Measurements from ENCODE around the gene BORCS6.

The BORCS6 gene

GRCh38 chr17:8210761-8211458 lies 20.9 kb upstream of the BORCS6 start:
- DNase-seq (ENCODE audit: low spot score) = no peak

- DNase-seq (ENCODE audit: low spot score) = peak; percentile 97
These were observed 20.2 kb upstream of the BORCS6 start, which contains the start of gene AURKB for GRCh38 chr17:8209907-8210760. TSS of gene AURKB (minus strand) at chr17:8210575. CDS start at chr17:8210224, 351 bp downstream.

GRCh38 chr17:8206536-8206935 lies 16.6 kb upstream of the BORCS6 start:
- DNase-seq (ENCODE audit: low spot score) = no peak

- DNase-seq (ENCODE audit: low spot score) = no peak
These were observed 15.0 kb upstream of the BORCS6 start for GRCh38 chr17:8204761-8205555.

- DNase-seq (ENCODE audit: low spot score) = peak; percentile 89
These were observed 2.3 kb upstream of the BORCS6 start for GRCh38 chr17:8192070-8192815.

GRCh38 chr17:8190506-8190905 lies 526 bp upstream of the BORCS6 start:
- DNase-seq (ENCODE audit: low spot score) = no peak

- no peak for DNase-seq (ENCODE audit: low spot score)
These were observed 804 bp downstream of the BORCS6 start for GRCh38 chr17:8189041-8189710.

GRCh38 chr17:8188263-8188839 lies 1.6 kb downstream of the BORCS6 start:
- DNase-seq (ENCODE audit: low spot score) = no peak

GRCh38 chr17:8187517-8188262 lies 2.3 kb downstream of the BORCS6 start:
- DNase-seq (ENCODE audit: low spot score) = peak; percentile 97

- peak; percentile 97 for DNase-seq (ENCODE audit: low spot score)
These were observed 3.0 kb downstream of the BORCS6 start for GRCh38 chr17:8186787-8187516.

- DNase-seq (ENCODE audit: low spot score) = no peak
These were observed 3.6 kb downstream of the BORCS6 start for GRCh38 chr17:8186446-8186786.

GRCh38 chr17:8185582-8186445 lies 4.2 kb downstream of the BORCS6 start:
- DNase-seq (ENCODE audit: low spot score) = peak; percentile 91

- no peak for DNase-seq (ENCODE audit: low spot score)
These were observed 12.8 kb downstream of the BORCS6 start for GRCh38 chr17:8176998-8177731.

GRCh38 chr17:8176197-8176940 lies 13.6 kb downstream of the BORCS6 start, which contains the start of gene TMEM107:
TSS of gene TMEM107 (minus strand) at chr17:8176380. CDS start at chr17:8176286, 94 bp downstream.
- DNase-seq (ENCODE audit: low spot score) = peak; percentile 91

GRCh38 chr17:8175795-8176196 lies 14.2 kb downstream of the BORCS6 start:
- no peak for DNase-seq (ENCODE audit: low spot score)

GRCh38 chr17:8173871-8174322 lies 16.1 kb downstream of the BORCS6 start:
- no peak for DNase-seq (ENCODE audit: low spot score)

All from activated CD4-positive, alpha-beta T cell treated with anti-CD3 and anti-CD28 coated beads, Interleukin-2, Interleukin-4, amounts not matched to agents 100 ng/mL and 50 ng/mL, durations not matched to agents 16 hours and 8 hours (primary cell).